HCT116 (cell line): ENCODE results near the gene ETV5. TPM values are rescaled to one million over a fixed set of nuclear protein-coding genes. Genes with fewer than 3 reads are reported as not detected.
"Not testable (repeated sequence)": the region's sequence is repeated elsewhere in the genome, so short reads cannot be mapped to it uniquely, and the experiment has no call there.

ENCODE experiments used
- ATAC-seq: fragments of 200-7000 bp; cut with Tn5 transposase; 2 replicates; pipeline ENCODE4 v1.9.1; 2020; ENCODE audit warnings: mild to moderate bottlenecking, moderate library complexity
- BruUV-seq: library from RNA; stranded (reverse); fragments of 400-500 nt; replicated peaks from 2 replicates; lab custom pipeline; 2021; lab: Mats Ljungman, UMichigan
- CTCF ChIA-PET: fragments of 300-600 bp; sonication (Branson Sonifier 250); formaldehyde crosslinking; loops from one replicate; lab custom pipeline; 2021; ENCODE audit warnings: antibody characterized with exemption; lab: Charles Lee
- POLR2A ChIA-PET: fragments of 300-600, 350-600 bp; sonication (Branson Sonifier 250); formaldehyde crosslinking; loops from one replicate; lab custom pipeline; 2021; ENCODE audit warnings: antibody characterized with exemption; lab: Charles Lee
- RAD21 ChIA-PET, 2 experiments: fragments of 300-600 bp; sonication (Branson Sonifier 250); formaldehyde crosslinking; loops; one replicate each; lab custom pipeline; 2023; ENCODE audit warnings: low total read pairs in 2 of 2; ENCODE audit not compliant: uncharacterized antibody in 2 of 2, unreplicated experiment in 2 of 2, low non-redundant PET in 1 of 2; lab: Charles Lee
- DNase-seq: peaks from one replicate; pipeline ENCODE4 v3.0.0-alpha.2; 2010; ENCODE audit warnings: low read depth, low spot score
- H2AFZ ChIP-seq: fragments of 200-600 bp; shearing (Covaris generic), sonication (generic); 2 replicates; pipeline ENCODE4 v1.6.1; 2017; ENCODE audit warnings: low read depth, mixed run types, mixed read lengths, antibody characterized with exemption, low read length; ENCODE audit not compliant: poor library complexity, severe bottlenecking
- H3K27ac ChIP-seq: 2 replicates; pipeline ENCODE4 v1.5.1; 2012; ENCODE audit warnings: low read depth, low read length
- H3K27me3 ChIP-seq: fragments of 200-600 bp; sonication (generic); 2 replicates; pipeline ENCODE4 v1.6.1; 2016; ENCODE audit warnings: mixed run types, low read length, mixed read lengths; ENCODE audit not compliant: insufficient read depth
- H3K36me3 ChIP-seq, 2 experiments: fragments of 200-500 bp in 1 of 2; fragments of 200-600 bp in 1 of 2; sonication (Bioruptor generic) in 1 of 2; sonication (generic) in 1 of 2; 2 replicates each; pipeline versions ENCODE4 v1.5.1 to v1.6.1; 2014 to 2016; ENCODE audit warnings: low read length in 2 of 2, inconsistent platforms in 1 of 2, mixed read lengths in 1 of 2, mixed run types in 1 of 2; ENCODE audit not compliant: insufficient read depth in 2 of 2, control insufficient read depth in 1 of 2
- H3K4me1 ChIP-seq, 2 experiments: fragments of 200-600 bp in 1 of 2; sonication (generic) in 1 of 2; 2 replicates each; pipeline versions ENCODE4 v1.5.1 to v1.6.1; 2012 to 2017; ENCODE audit warnings: low read length in 2 of 2, inconsistent platforms in 1 of 2, mild to moderate bottlenecking in 1 of 2, mixed read lengths in 1 of 2, mixed run types in 1 of 2, moderate library complexity in 1 of 2; ENCODE audit not compliant: insufficient read depth in 2 of 2, control insufficient read depth in 1 of 2
- H3K4me2 ChIP-seq: fragments of 200-600 bp; sonication (generic); 2 replicates; pipeline ENCODE4 v1.6.1; 2017; ENCODE audit warnings: mixed run types, low read length, mixed read lengths
- H3K4me3 ChIP-seq, 2 experiments: fragments of 200-600 bp in 1 of 2; sonication (generic) in 1 of 2; replicated peaks in 1 of 2; 2 replicates each; pipeline ENCODE4 v1.5.1; 2011 to 2016; ENCODE audit warnings: low read length in 2 of 2, control low read depth in 1 of 2, low read depth in 1 of 2, mild to moderate bottlenecking in 1 of 2, mixed read lengths in 1 of 2, mixed run types in 1 of 2
- H3K79me2 ChIP-seq: fragments of 200-600 bp; sonication (generic); 2 replicates; pipeline ENCODE4 v1.6.1; 2017; ENCODE audit warnings: mild to moderate bottlenecking, mixed run types, low read length, moderate library complexity, mixed read lengths; ENCODE audit not compliant: insufficient read depth
- H3K9ac ChIP-seq: fragments of 200-600 bp; sonication (generic); 2 replicates; pipeline ENCODE4 v1.6.1; 2016; ENCODE audit warnings: low read length, mixed read lengths
- H3K9me2 ChIP-seq: fragments of 200-600 bp; sonication (generic), shearing (Covaris generic); 2 replicates; pipeline ENCODE4 v1.6.1; 2017; ENCODE audit warnings: mixed run types, mild to moderate bottlenecking, moderate library complexity; ENCODE audit not compliant: insufficient read depth
- H3K9me3 ChIP-seq, 2 experiments: fragments of 200-500 bp in 1 of 2; fragments of 200-600 bp in 1 of 2; sonication (Bioruptor generic) in 1 of 2; sonication (generic) in 1 of 2; 2 replicates each; pipeline ENCODE4 v1.6.1; 2014 to 2017; ENCODE audit warnings: low read length in 2 of 2, mixed read lengths in 2 of 2, inconsistent platforms in 1 of 2, low read depth in 1 of 2, mild to moderate bottlenecking in 1 of 2, mixed run types in 1 of 2, moderate library complexity in 1 of 2; ENCODE audit not compliant: control insufficient read depth in 1 of 2, insufficient read depth in 1 of 2
- H4K20me1 ChIP-seq: fragments of 200-600 bp; sonication (generic), shearing (Covaris generic); 2 replicates; pipeline ENCODE4 v1.6.1; 2017; ENCODE audit warnings: mixed run types, mild to moderate bottlenecking, moderate library complexity; ENCODE audit not compliant: insufficient read depth
- CBX3 ChIP-seq: IDR thresholded peaks from 2 replicates; pipeline ENCODE4 v1.6.1; 2012; ENCODE audit warnings: low read depth
- CTCF ChIP-seq, 3 experiments: fragments of 200-600 bp in 1 of 3; sonication (generic) in 1 of 3; IDR thresholded peaks in 2 of 3; conservative IDR thresholded peaks in 1 of 3; 2 replicates each; pipeline ENCODE4 v1.5.1; 2012 to 2017; ENCODE audit warnings: low read depth in 2 of 3, low read length in 2 of 3, antibody characterized with exemption in 1 of 3, borderline replicate concordance in 1 of 3, control low read depth in 1 of 3, mild to moderate bottlenecking in 1 of 3, mixed read lengths in 1 of 3, mixed run types in 1 of 3, moderate library complexity in 1 of 3; ENCODE audit not compliant: insufficient read depth in 1 of 3
- EGR1 ChIP-seq: IDR thresholded peaks from 2 replicates; pipeline ENCODE4 v1.6.1; 2012; ENCODE audit warnings: low read depth
- ELF1 ChIP-seq: IDR thresholded peaks from 2 replicates; pipeline ENCODE4 v1.6.1; 2012; ENCODE audit warnings: low read depth, borderline replicate concordance
- EZH2phosphoT487 ChIP-seq: fragments of 200-600 bp; IDR thresholded peaks from 2 replicates; pipeline ENCODE4 v1.6.1; 2018; ENCODE audit warnings: antibody characterized with exemption, borderline replicate concordance
- JUND ChIP-seq: IDR thresholded peaks from 2 replicates; pipeline ENCODE4 v1.6.1; 2012
- MAX ChIP-seq: IDR thresholded peaks from 2 replicates; pipeline ENCODE4 v1.6.1; 2012
- POLR2A ChIP-seq: IDR thresholded peaks from 2 replicates; pipeline ENCODE4 v1.7.0; 2011; ENCODE audit warnings: borderline replicate concordance; ENCODE audit not compliant: insufficient read depth, insufficient read length; ENCODE audit errors: extremely low read depth
- RAD21 ChIP-seq: IDR thresholded peaks from 2 replicates; pipeline ENCODE4 v1.6.1; 2012; ENCODE audit warnings: low read depth, mild to moderate bottlenecking
- REST ChIP-seq: IDR thresholded peaks from 2 replicates; pipeline ENCODE4 v1.6.1; 2012; ENCODE audit warnings: low read depth
- SIN3A ChIP-seq: IDR thresholded peaks from 2 replicates; pipeline ENCODE4 v1.6.1; 2012; ENCODE audit warnings: low read depth
- SP1 ChIP-seq: IDR thresholded peaks from 2 replicates; pipeline ENCODE4 v1.6.1; 2012; ENCODE audit warnings: low read depth
- SRF ChIP-seq: IDR thresholded peaks from 2 replicates; pipeline ENCODE4 v1.6.1; 2012; ENCODE audit warnings: low read depth
- TCF7L2 ChIP-seq: IDR thresholded peaks from 2 replicates; pipeline ENCODE4 v1.7.0; 2011; ENCODE audit warnings: borderline replicate concordance, inconsistent platforms; ENCODE audit not compliant: insufficient read depth, insufficient read length; ENCODE audit errors: extremely low read depth
- intact Hi-C: fragments of 100-400 bp; cut with micrococcal nuclease; formaldehyde crosslinking; loops from 2 replicates; pipeline ENCODE4 v1.10.0; 2022
- total RNA-seq: library from RNA; stranded (reverse); gene quantifications from one replicate; pipeline ENCODE4 v1.2.1, GENCODE V29; 2021; ENCODE audit not compliant: unreplicated experiment

ETV5 gene
- total RNA-seq, 1 experiment from 2014 or later: 89.7 TPM

- H3K4me3 ChIP-seq, POLR2A ChIA-PET, DNase-seq, H3K9ac ChIP-seq, H2AFZ ChIP-seq, RAD21 ChIA-PET, H4K20me1 ChIP-seq, H3K9me2 ChIP-seq, H3K27me3 ChIP-seq, H3K36me3 ChIP-seq, H3K9me3 ChIP-seq, BruUV-seq, H3K27ac ChIP-seq, H3K4me2 ChIP-seq, ATAC-seq, H3K79me2 ChIP-seq, intact Hi-C loops, H3K4me1 ChIP-seq: not testable (repeated sequence)
- CTCF ChIA-PET: interaction anchor here (0.7 kb wide), 1 partner anchor 258 kb away, joined by 3 read pairs; no protein-coding TSS in a partner anchor
Observed at GRCh38 chr3:186019288-186019687, 89.6 kb downstream of the ETV5 start.

- Histone ChIP-seq H3K27me3 (no peaks in the 10 kb centered on the region), H3K79me2 (no peaks in the 10 kb centered on the region), H3K9me2 (no peaks in the 10 kb centered on the region), H3K4me1 (no peaks in the 10 kb centered on the region), H3K9ac (no peak overlapping the region), H3K9me3 (peaks cover 0 to 6% of the 10 kb centered on the region in 2 experiments; a peak in 2 of 4 replicates), H4K20me1 (no peaks in the 10 kb centered on the region), H3K27ac (no peak overlapping the region), H2AFZ (no peak overlapping the region), H3K4me2 (no peak overlapping the region), H3K36me3 (no peaks in the 10 kb centered on the region), H3K4me3 (no peak overlapping the region)
- intact Hi-C loops: no loop called here
- CTCF ChIA-PET: no interaction called here
- RAD21 ChIA-PET: no interaction called here
- ATAC-seq (no peak), DNase-seq (no peak)
- POLR2A ChIA-PET: no interaction called here
- TF ChIP-seq TCF7L2: no peak
- TF ChIP-seq ELF1: no peak
- no peak for TF ChIP-seq CBX3
- no peak for TF ChIP-seq SIN3A
- no peak for TF ChIP-seq RAD21
- TF ChIP-seq JUND: no peak
- no peak for TF ChIP-seq EZH2phosphoT487
- no peak for TF ChIP-seq SP1
- no peak for TF ChIP-seq EGR1
- no peak for TF ChIP-seq CTCF (IDR thresholded peaks at IDR 0.05 in 2 of 3, conservative IDR thresholded peaks at IDR 0.05 in 1 of 3; ENCODE audit: borderline replicate concordance in 1 of 3, insufficient read depth in 1 of 3, low read depth in 2 of 3, low read length in 2 of 3)
- no peak for TF ChIP-seq MAX
- TF ChIP-seq POLR2A: no peak
- TF ChIP-seq REST: no peak
- no peak for TF ChIP-seq SRF
- BruUV-seq: no TSS peak
Observed at GRCh38 chr3:186014866-186015265, 94.0 kb downstream of the ETV5 start.
